MM.1S (cell line): ENCODE measurements around the gene SLC36A4.

Experiments used
- EZH2 ChIP-seq: fragments of 300-600 bp; sonication (generic); optimal IDR thresholded peaks from 2 replicates; pipeline ENCODE3; 2017; ENCODE audit warnings: low read depth, mild to moderate bottlenecking, antibody characterized with exemption, low read length, mixed read lengths
- EZH2phosphoT487 ChIP-seq: fragments of 300-600 bp; sonication (generic); IDR thresholded peaks from 2 replicates; pipeline ENCODE4 v1.6.1; 2018; ENCODE audit warnings: antibody characterized with exemption, low read length
- TF ChIP-seq, protein P1 (sequence below): fragments of 300-600 bp; sonication (generic); IDR thresholded peaks from 2 replicates; pipeline ENCODE4 v1.5.1; 2016; ENCODE audit warnings: antibody characterized with exemption, low read length, mixed read lengths

DNA sequence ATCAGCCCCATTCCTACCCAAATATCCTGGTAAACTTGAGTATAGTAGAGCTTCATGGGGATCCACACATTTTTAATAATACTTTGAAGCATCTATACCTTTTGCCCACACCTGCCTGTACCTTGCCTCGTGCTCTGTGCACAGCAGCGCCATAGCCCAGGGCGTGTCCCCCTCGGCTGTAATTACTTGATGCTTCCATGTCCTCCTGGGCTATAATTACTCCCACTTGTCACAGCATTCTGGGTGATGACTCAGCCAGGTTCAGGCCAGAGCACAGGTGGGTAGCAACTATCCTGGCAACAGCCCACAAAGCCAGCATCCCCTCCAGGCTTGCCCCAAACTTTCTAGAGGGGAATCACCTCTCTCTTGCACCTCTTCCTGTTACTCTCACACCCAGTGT is 23.7 kb upstream of the SLC36A4 start:
- TF ChIP-seq, protein P1, sequence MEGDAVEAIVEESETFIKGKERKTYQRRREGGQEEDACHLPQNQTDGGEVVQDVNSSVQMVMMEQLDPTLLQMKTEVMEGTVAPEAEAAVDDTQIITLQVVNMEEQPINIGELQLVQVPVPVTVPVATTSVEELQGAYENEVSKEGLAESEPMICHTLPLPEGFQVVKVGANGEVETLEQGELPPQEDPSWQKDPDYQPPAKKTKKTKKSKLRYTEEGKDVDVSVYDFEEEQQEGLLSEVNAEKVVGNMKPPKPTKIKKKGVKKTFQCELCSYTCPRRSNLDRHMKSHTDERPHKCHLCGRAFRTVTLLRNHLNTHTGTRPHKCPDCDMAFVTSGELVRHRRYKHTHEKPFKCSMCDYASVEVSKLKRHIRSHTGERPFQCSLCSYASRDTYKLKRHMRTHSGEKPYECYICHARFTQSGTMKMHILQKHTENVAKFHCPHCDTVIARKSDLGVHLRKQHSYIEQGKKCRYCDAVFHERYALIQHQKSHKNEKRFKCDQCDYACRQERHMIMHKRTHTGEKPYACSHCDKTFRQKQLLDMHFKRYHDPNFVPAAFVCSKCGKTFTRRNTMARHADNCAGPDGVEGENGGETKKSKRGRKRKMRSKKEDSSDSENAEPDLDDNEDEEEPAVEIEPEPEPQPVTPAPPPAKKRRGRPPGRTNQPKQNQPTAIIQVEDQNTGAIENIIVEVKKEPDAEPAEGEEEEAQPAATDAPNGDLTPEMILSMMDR: no peak
- TF ChIP-seq EZH2: no peak
- TF ChIP-seq EZH2phosphoT487: no peak
